GM12878 (cell line): Measurements from ENCODE around the gene VCL. TPM values are rescaled to one million over a fixed set of nuclear protein-coding genes. Genes with fewer than 3 reads are reported as not detected.

Source experiments
- ATAC-seq: fragments of 200-7000 bp; cut with Tn5 transposase; 3 replicates; pipeline ENCODE4 v1.9.1; 2020; ENCODE audit warnings: mild to moderate bottlenecking, moderate library complexity
- BruUV-seq: library from RNA; stranded (reverse); fragments of 400-500 nt; replicated peaks from 2 replicates; lab custom pipeline; 2021; lab: Mats Ljungman, UMichigan
- CTCF ChIA-PET: fragments of 300-600 bp; sonication (Branson Sonifier 250); formaldehyde crosslinking; extraction: SDS; loops from one replicate; lab custom pipeline; 2021; ENCODE audit warnings: inconsistent platforms; lab: Yijun Ruan, JAX
- POLR2A ChIA-PET: fragments of 350-600 bp; formaldehyde crosslinking; extraction: SDS; loops from one replicate; lab custom pipeline; 2021; ENCODE audit warnings: inconsistent platforms; lab: Charles Lee
- RAD21 ChIA-PET: fragments of 300-600 bp; sonication (Branson Sonifier 250); formaldehyde crosslinking; loops from one replicate; lab custom pipeline; 2023; ENCODE audit warnings: antibody characterized with exemption; ENCODE audit not compliant: unreplicated experiment; lab: Charles Lee
- SMC1A ChIA-PET: fragments of 300-600 bp; sonication (Branson Sonifier 250); formaldehyde crosslinking; loops from one replicate; lab custom pipeline; 2023; ENCODE audit not compliant: unreplicated experiment, uncharacterized antibody; lab: Charles Lee
- DNase-seq: peaks from one replicate; pipeline ENCODE4 v3.0.0-alpha.2; 2011; ENCODE audit warnings: low read depth, low spot score
- FAIRE-seq: peaks from 3 replicates; lab custom pipeline; 2011; peaks lifted over from hg19 to GRCh38; lab: Jason Lieb, UNC
- H2AFZ ChIP-seq: 2 replicates; pipeline ENCODE4 v1.6.0; 2011; ENCODE audit warnings: low read depth, low read length, control low read depth; ENCODE audit not compliant: control insufficient read depth
- H3K27ac ChIP-seq: 2 replicates; pipeline ENCODE4 v1.5.1; 2011; ENCODE audit warnings: control low read depth; ENCODE audit not compliant: control insufficient read depth, insufficient read depth
- H3K27me3 ChIP-seq, 2 experiments: replicated peaks in 1 of 2; 2 replicates each; pipeline versions ENCODE4 v1.6.0 to v1.6.1; 2011; ENCODE audit warnings: low read length in 1 of 2; ENCODE audit not compliant: control insufficient read depth in 2 of 2, insufficient read depth in 2 of 2
- H3K36me3 ChIP-seq, 2 experiments: 2 replicates each; pipeline ENCODE4 v1.5.1; 2011; ENCODE audit warnings: low read length in 1 of 2; ENCODE audit not compliant: control insufficient read depth in 2 of 2, insufficient read depth in 2 of 2
- H3K4me1 ChIP-seq: 2 replicates; pipeline ENCODE4 v1.6.1; 2011; ENCODE audit warnings: mild to moderate bottlenecking, low read length, moderate library complexity, mixed read lengths; ENCODE audit not compliant: control insufficient read depth, insufficient read depth
- H3K4me2 ChIP-seq: 2 replicates; pipeline ENCODE4 v1.6.0; 2011; ENCODE audit warnings: control low read depth; ENCODE audit not compliant: control insufficient read depth, insufficient read depth
- H3K4me3 ChIP-seq: fragments of 200-600 bp; sonication (generic); 2 replicates; pipeline ENCODE4 v1.5.1; 2016
- H3K79me2 ChIP-seq: 2 replicates; pipeline ENCODE4 v1.6.0; 2011; ENCODE audit warnings: low read length; ENCODE audit not compliant: control insufficient read depth, insufficient read depth
- H3K9ac ChIP-seq: 2 replicates; pipeline ENCODE4 v1.8.0; 2011; ENCODE audit warnings: low read length, control low read depth, mixed read lengths; ENCODE audit not compliant: control insufficient read depth, insufficient read depth
- H3K9me3 ChIP-seq: replicated peaks from 3 replicates; pipeline ENCODE4 v1.5.1; 2011; ENCODE audit warnings: mild to moderate bottlenecking, low read length; ENCODE audit not compliant: control insufficient read depth, insufficient read depth
- H4K20me1 ChIP-seq: 2 replicates; pipeline ENCODE4 v1.6.0; 2011; ENCODE audit not compliant: control insufficient read depth, insufficient read depth
- BMI1 ChIP-seq: fragments of 450-650 bp; IDR thresholded peaks from 2 replicates; pipeline ENCODE4 v1.6.1; 2016; ENCODE audit warnings: mild to moderate bottlenecking, moderate library complexity, borderline replicate concordance
- ETV6 ChIP-seq, 2 experiments: fragments of 450-650 bp in 1 of 2; IDR thresholded peaks in 1 of 2; conservative IDR thresholded peaks in 1 of 2; 2 replicates each; pipeline ENCODE4 v1.6.1; 2014; ENCODE audit warnings: antibody characterized with exemption in 1 of 2, borderline replicate concordance in 1 of 2, low read depth in 1 of 2, mild to moderate bottlenecking in 1 of 2, moderate library complexity in 1 of 2
- JUNB ChIP-seq: IDR thresholded peaks from 2 replicates; pipeline ENCODE4 v1.6.1; 2016; ENCODE audit warnings: antibody characterized with exemption, mild to moderate bottlenecking
- SMAD1 ChIP-seq: fragments of 450-650 bp; IDR thresholded peaks from 2 replicates; pipeline ENCODE4 v1.6.1; 2018; ENCODE audit warnings: mild to moderate bottlenecking, low read depth; ENCODE audit not compliant: partially characterized antibody
- ZBED1 ChIP-seq: IDR thresholded peaks from 2 replicates; pipeline ENCODE4 v1.6.1; 2016; ENCODE audit warnings: borderline replicate concordance
- ZSCAN29 ChIP-seq: fragments of 450-650 bp; IDR thresholded peaks from 2 replicates; pipeline ENCODE4 v1.6.1; 2017; ENCODE audit warnings: mild to moderate bottlenecking, moderate library complexity
- WGBS: methylation state at CpG from one replicate; pipeline ENCODE4 v1.1.6; 2016; ENCODE audit warnings: low lambda C conversion rate; ENCODE audit not compliant: insufficient replicate concordance, insufficient coverage; ENCODE audit errors: missing lambda C conversion rate; 5-methylcytosine and 5-hydroxymethylcytosine counted together
- in situ Hi-C: fragments of 300-500 bp; cut with MboI; formaldehyde crosslinking; loops from 9 replicates; pipeline ENCODE4 v1.14.3; 2018; ENCODE audit warnings: mixed read lengths
- intact Hi-C: fragments of 100-400 bp; cut with micrococcal nuclease; formaldehyde crosslinking; loops from one replicate; pipeline ENCODE4 v1.14.2; 2022; ENCODE audit not compliant: unreplicated experiment
- polyA plus RNA-seq, 11 experiments: library from polyadenylated mRNA; depleted of rRNA in 4 of 11; unstranded in 6 of 11; stranded (reverse) in 5 of 11; fragments of >200 nt; fragmentation: Nextera tagmentation in 4 of 11; fragmentation: Illumina TruSeq in 1 of 11; extraction: Ambion mirVana in 4 of 11; extraction: Trizol in 1 of 11; gene quantifications; 1 replicate in 1 of 11; 2 replicates in 10 of 11; pipeline versions ENCODE4 v1.2.1 to v1.2.3, GENCODE V29; 2011 to 2016; ENCODE audit warnings: inconsistent platforms in 2 of 11, missing spikeins in 2 of 11, low read depth in 1 of 11
- total RNA-seq, 4 experiments: library from RNA; depleted of rRNA in 3 of 4; stranded (reverse); fragments of >200 nt in 3 of 4; fragmentation: Illumina TruSeq in 1 of 4; extraction: Trizol in 1 of 4; gene quantifications; 2 replicates each; pipeline versions ENCODE4 v1.2.1 to v1.2.3, GENCODE V29; 2013 to 2021
- TF ChIP-seq, protein P1 (sequence below): fragments of 450-650 bp; IDR thresholded peaks from 2 replicates; pipeline ENCODE4 v1.6.1; 2017; ENCODE audit warnings: antibody characterized with exemption, mild to moderate bottlenecking, moderate library complexity
- TF ChIP-seq, protein P2 (sequence below), 3 experiments: IDR thresholded peaks in 2 of 3; conservative IDR thresholded peaks in 1 of 3; 2 replicates each; pipeline ENCODE4 v1.5.1; 2011; ENCODE audit warnings: low read depth in 3 of 3, low read length in 3 of 3, mild to moderate bottlenecking in 3 of 3, control low read depth in 2 of 3, moderate library complexity in 2 of 3, inconsistent platforms in 1 of 3, mixed read lengths in 1 of 3; ENCODE audit not compliant: control insufficient read depth in 2 of 3, insufficient read depth in 1 of 3; ENCODE audit errors: extremely low read depth in 1 of 3
- TF ChIP-seq, protein P3 (sequence below): IDR thresholded peaks from 2 replicates; pipeline ENCODE4 v1.6.1; 2012; ENCODE audit warnings: low read depth, low read length, improper control_type of control experiment
- TF ChIP-seq, protein P4 (sequence below): fragments of 450-650 bp; formaldehyde crosslinking; IDR thresholded peaks from 2 replicates; pipeline ENCODE4 v1.4.0; 2020; ENCODE audit warnings: mild to moderate bottlenecking, moderate library complexity

Gene VCL
- total and polyA plus RNA-seq, 10 of the 15 experiments (the other 5 are each of a cell fraction or from before 2014, with no cell fraction given), result 6.7 to 54.6 (median 24.3) TPM

DNA sequence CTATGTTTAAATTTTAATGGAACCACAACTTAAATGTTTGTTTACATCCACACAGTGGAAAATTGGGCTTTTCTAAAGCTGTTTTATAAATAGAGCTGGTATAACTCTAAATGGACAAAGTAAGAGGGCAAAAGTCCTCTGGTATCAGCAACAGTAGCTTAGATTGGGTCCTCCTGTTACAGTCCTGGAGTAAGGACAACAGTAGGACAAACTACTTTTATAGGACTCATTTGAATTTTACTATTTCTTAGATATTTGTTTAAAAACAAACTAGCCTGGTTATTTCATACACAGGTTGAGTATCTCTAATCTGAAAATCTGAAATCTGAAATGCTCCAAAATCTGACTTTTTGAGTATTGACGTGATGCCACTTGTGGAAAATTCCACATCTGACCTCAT lies 8.4 kb downstream of the VCL start:
- Histone ChIP-seq H3K4me3 (no peak overlapping the region), H3K79me2 (no peaks in the 10 kb centered on the region; the same call in 1 of the 2 replicates), H3K27me3 (no peaks in the 10 kb centered on the region), H4K20me1 (no peaks in the 10 kb centered on the region), H3K9ac (no peak overlapping the region), H3K4me2 (no peak overlapping the region), H3K36me3 (no peaks in the 10 kb centered on the region), H2AFZ (no peak overlapping the region), H3K9me3 (no peaks in the 10 kb centered on the region), H3K4me1 (peaks cover 21% of the 10 kb centered on the region), H3K27ac (no peak overlapping the region)
- intact Hi-C loops (no loop called here), in situ Hi-C loops (no loop called here)
- ATAC-seq (no peak), DNase-seq (no peak), FAIRE-seq (no peak)
- RAD21 ChIA-PET, result no interaction called here
- SMC1A ChIA-PET, result interaction anchor here (0.8 to 1.2 kb wide), 3 partner anchors 13 to 16 kb away, joined by 3 to 4 read pairs (median 3); no protein-coding TSS in a partner anchor
- BruUV-seq, result no TSS peak
- CTCF ChIA-PET, result interaction anchor here (0.9 to 1.1 kb wide), 2 partner anchors 15 to 97 kb away, joined by 3 read pairs; no protein-coding TSS in a partner anchor
- no peak for TF ChIP-seq SMAD1
- TF ChIP-seq ZBED1, result no peak
- no peak for TF ChIP-seq JUNB
- no peak for TF ChIP-seq BMI1
- TF ChIP-seq, protein P1, sequence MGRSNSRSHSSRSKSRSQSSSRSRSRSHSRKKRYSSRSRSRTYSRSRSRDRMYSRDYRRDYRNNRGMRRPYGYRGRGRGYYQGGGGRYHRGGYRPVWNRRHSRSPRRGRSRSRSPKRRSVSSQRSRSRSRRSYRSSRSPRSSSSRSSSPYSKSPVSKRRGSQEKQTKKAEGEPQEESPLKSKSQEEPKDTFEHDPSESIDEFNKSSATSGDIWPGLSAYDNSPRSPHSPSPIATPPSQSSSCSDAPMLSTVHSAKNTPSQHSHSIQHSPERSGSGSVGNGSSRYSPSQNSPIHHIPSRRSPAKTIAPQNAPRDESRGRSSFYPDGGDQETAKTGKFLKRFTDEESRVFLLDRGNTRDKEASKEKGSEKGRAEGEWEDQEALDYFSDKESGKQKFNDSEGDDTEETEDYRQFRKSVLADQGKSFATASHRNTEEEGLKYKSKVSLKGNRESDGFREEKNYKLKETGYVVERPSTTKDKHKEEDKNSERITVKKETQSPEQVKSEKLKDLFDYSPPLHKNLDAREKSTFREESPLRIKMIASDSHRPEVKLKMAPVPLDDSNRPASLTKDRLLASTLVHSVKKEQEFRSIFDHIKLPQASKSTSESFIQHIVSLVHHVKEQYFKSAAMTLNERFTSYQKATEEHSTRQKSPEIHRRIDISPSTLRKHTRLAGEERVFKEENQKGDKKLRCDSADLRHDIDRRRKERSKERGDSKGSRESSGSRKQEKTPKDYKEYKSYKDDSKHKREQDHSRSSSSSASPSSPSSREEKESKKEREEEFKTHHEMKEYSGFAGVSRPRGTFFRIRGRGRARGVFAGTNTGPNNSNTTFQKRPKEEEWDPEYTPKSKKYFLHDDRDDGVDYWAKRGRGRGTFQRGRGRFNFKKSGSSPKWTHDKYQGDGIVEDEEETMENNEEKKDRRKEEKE, result no peak
- TF ChIP-seq, protein P2, sequence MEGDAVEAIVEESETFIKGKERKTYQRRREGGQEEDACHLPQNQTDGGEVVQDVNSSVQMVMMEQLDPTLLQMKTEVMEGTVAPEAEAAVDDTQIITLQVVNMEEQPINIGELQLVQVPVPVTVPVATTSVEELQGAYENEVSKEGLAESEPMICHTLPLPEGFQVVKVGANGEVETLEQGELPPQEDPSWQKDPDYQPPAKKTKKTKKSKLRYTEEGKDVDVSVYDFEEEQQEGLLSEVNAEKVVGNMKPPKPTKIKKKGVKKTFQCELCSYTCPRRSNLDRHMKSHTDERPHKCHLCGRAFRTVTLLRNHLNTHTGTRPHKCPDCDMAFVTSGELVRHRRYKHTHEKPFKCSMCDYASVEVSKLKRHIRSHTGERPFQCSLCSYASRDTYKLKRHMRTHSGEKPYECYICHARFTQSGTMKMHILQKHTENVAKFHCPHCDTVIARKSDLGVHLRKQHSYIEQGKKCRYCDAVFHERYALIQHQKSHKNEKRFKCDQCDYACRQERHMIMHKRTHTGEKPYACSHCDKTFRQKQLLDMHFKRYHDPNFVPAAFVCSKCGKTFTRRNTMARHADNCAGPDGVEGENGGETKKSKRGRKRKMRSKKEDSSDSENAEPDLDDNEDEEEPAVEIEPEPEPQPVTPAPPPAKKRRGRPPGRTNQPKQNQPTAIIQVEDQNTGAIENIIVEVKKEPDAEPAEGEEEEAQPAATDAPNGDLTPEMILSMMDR (IDR thresholded peaks at IDR 0.05 in 2 of 3, conservative IDR thresholded peaks at IDR 0.05 in 1 of 3; ENCODE audit: control insufficient read depth in 2 of 3, extremely low read depth in 1 of 3, insufficient read depth in 1 of 3, low read depth in 3 of 3, low read length in 3 of 3), result no peak
- TF ChIP-seq ETV6 (conservative IDR thresholded peaks at IDR 0.05 in 1 of 2, IDR thresholded peaks at IDR 0.05 in 1 of 2; ENCODE audit: borderline replicate concordance in 1 of 2, low read depth in 1 of 2), result no peak
- TF ChIP-seq ZSCAN29, result no peak
- TF ChIP-seq, protein P3, sequence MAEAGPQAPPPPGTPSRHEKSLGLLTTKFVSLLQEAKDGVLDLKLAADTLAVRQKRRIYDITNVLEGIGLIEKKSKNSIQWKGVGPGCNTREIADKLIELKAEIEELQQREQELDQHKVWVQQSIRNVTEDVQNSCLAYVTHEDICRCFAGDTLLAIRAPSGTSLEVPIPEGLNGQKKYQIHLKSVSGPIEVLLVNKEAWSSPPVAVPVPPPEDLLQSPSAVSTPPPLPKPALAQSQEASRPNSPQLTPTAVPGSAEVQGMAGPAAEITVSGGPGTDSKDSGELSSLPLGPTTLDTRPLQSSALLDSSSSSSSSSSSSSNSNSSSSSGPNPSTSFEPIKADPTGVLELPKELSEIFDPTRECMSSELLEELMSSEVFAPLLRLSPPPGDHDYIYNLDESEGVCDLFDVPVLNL, result no peak
- TF ChIP-seq, protein P4, sequence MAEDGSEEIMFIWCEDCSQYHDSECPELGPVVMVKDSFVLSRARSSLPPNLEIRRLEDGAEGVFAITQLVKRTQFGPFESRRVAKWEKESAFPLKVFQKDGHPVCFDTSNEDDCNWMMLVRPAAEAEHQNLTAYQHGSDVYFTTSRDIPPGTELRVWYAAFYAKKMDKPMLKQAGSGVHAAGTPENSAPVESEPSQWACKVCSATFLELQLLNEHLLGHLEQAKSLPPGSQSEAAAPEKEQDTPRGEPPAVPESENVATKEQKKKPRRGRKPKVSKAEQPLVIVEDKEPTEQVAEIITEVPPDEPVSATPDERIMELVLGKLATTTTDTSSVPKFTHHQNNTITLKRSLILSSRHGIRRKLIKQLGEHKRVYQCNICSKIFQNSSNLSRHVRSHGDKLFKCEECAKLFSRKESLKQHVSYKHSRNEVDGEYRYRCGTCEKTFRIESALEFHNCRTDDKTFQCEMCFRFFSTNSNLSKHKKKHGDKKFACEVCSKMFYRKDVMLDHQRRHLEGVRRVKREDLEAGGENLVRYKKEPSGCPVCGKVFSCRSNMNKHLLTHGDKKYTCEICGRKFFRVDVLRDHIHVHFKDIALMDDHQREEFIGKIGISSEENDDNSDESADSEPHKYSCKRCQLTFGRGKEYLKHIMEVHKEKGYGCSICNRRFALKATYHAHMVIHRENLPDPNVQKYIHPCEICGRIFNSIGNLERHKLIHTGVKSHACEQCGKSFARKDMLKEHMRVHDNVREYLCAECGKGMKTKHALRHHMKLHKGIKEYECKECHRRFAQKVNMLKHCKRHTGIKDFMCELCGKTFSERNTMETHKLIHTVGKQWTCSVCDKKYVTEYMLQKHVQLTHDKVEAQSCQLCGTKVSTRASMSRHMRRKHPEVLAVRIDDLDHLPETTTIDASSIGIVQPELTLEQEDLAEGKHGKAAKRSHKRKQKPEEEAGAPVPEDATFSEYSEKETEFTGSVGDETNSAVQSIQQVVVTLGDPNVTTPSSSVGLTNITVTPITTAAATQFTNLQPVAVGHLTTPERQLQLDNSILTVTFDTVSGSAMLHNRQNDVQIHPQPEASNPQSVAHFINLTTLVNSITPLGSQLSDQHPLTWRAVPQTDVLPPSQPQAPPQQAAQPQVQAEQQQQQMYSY (CRISPR knock-in tag), result no peak
- POLR2A ChIA-PET, result interaction anchor here (1.4 kb wide), 1 partner anchor 11 kb away, joined by 4 read pairs; no protein-coding TSS in a partner anchor
- WGBS, result 100% methylated on average over 1 of the region's 1 CpG
